HG02763 (cell line): ENCODE results near the gene ARL15.

ENCODE experiments used
- ATAC-seq: cut with Tn5 transposase; IDR thresholded peaks from one replicate; pipeline ENCODE4 v1.9.1; 2021; ENCODE audit warnings: mild to moderate bottlenecking, moderate library complexity; ENCODE audit not compliant: unreplicated experiment

ARL15 gene

DNA sequence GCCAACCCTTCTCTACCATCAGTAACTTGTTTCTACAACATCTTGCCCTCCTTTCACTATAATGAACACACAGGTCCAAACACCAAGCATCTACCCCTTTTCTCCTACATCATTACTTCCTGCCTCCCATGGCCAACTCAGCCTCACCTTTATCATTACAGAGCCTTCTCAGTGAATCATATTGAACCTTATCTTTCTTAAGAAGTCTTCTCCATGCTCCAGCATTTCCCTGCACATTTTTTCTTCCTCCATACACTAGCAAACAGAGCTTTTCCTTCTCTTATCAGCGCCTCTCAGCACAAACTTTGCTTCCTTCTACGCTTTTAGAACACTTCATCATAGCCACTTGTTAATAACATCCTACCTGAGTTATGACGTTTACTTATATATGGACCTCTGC is 148.2 kb downstream of the ARL15 start:
- ATAC-seq: no peak

DNA sequence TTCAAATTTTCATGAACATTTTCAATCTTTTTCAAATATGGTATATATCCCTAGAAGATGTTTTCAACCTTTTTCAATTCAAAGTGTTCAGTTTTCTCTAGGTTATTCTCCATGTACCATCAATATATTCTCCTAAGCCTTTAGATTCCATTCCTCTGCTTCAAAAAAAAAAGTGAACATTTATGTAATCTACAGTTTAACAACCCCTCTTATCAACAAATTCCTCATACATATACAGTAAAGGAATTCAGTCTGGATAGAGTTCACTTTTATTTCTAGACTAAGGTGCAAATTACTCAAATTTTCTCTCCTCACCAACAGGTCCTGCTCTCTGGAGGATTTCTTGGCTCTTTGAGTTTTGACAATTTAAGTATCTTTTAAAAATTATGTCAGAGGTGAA is 150.0 kb downstream of the ARL15 start:
- ATAC-seq: no peak

DNA sequence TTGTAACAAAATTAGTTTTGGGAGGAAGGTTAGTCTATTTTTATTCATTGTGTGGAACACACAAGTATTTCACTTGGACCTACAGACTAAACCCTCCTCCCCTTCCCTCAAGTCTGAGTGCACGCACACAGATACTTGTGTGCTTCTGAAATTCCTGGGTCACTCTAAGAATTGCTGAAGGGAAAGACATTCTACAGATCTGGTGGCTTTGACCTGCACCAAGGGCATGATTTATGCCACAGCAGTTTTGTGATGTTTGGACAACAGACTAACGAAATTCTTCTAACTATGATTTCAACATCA is 150.5 kb downstream of the ARL15 start:
- ATAC-seq: no peak

DNA sequence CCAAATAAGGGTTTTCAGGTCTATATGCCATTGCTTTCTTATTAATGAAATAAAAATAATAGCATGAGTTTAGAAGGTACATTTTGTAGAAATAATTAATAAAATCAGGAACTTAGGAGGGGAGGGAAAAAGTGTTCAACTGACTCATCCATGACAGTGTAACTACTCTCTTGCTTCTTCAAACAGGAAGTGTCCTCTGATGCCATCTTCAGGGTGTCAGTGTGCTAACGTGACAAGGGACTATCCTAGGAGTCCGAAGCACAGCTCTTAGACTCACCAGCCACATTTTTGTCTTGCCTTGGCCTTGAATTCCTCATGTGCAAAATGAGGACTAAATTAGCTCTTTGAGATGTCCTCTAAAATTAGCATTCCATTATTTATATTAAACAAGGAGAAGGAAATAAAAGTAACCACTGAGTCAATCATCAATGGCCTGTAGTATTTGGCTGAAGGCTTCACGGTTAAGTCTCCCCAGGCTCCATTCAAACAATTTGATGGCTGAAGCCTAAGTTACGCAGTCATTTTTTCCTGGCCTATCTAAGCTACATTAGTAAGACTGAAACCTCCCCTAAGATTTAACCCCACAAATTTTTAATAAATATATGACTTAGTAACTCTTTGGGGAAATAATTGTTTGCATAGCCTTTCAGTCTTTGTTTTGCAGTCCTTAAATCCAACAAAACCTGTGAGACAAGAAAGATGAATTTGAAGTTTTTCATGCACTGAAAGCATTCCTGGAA is 151.1 kb downstream of the ARL15 start:
- ATAC-seq: no peak

DNA sequence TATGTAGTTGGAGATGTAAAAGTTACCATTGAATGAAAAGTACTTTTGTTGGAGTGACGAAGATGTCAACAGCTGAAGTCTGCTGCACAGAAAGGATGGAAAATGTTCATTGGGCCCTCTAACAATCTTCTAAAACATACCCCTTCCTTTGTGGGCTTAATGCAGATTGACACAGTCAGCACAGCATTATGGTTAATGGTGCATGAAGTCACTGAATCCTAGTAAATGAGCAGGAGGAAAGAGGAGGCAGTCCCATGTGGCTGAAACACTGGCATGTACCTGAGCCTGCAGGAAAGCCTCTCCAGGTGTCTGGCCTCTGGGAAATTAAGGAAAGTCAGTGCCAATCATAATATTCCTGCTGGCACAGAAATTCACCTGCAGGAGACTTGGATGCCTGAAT is 153.8 kb downstream of the ARL15 start:
- ATAC-seq: no peak

DNA sequence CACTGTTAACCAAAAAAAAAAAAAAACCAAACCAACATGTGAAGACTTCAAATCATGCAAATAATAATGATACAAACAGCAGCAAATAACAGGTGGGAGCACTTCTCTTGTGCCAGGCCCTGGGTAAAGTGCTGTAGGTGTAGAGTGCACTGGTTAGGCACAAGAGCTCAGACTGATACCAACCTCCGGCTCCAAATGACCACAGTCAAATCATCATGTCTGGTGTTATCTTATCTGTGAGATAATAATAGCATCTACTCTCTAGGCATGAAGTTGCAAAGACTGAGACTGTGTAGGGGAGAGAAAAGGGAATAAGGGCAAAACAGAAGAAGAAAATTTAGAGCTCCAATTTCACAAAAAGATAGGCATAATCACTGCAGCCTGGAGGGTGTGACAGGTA is 159.5 kb downstream of the ARL15 start:
- ATAC-seq: no peak

DNA sequence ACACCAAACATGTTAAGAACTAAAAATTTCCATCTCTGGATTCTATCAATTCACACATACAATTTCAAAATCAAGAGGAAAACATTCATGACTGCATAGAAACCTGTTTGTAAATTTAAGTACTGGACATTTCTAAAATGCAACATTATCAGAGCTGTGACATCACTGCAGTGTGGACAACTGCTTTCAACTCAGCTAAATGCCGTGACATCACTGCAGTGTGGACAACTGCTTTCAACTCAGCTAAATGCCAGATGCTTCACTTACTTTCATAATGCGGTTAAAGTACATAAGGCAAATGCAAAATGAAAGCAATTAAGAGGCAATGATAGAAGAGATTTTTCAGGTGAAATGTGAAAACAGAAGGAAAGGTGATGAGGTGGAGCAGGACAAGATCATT is 161.5 kb downstream of the ARL15 start:
- ATAC-seq: no peak

- no peak for ATAC-seq
Measured at GRCh38 chr5:54148067-54148845, 162.1 kb downstream of the ARL15 start.

GRCh38 chr5:54146916-54147315 is 163.5 kb downstream of the ARL15 start:
- no peak for ATAC-seq

- ATAC-seq: no peak
Measured at GRCh38 chr5:54146390-54146789, 164.0 kb downstream of the ARL15 start.

- no peak for ATAC-seq
Measured at GRCh38 chr5:54140247-54140840, 170.0 kb downstream of the ARL15 start.

GRCh38 chr5:54136516-54137440 is 173.6 kb downstream of the ARL15 start:
- no peak for ATAC-seq

DNA sequence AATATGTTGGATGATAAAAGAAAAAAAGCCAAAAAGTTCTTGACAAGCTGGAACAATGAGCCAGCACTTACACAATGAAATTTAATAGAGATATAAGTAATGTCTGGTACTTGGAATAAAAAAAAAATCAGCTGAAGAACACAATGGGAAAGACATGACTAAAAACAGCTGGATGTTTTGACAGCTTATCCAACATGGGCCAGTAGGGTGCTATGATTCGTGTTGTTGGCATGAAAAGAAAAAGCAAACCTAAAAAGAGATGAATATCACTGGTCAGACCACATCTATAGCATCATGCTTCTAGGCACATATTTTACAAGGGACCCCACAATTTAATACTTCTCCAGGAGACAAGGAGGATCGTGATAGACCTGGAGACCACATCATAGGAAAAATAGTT is 175.3 kb downstream of the ARL15 start:
- no peak for ATAC-seq

GRCh38 chr5:54133917-54134316 is 176.5 kb downstream of the ARL15 start:
- ATAC-seq: no peak

DNA sequence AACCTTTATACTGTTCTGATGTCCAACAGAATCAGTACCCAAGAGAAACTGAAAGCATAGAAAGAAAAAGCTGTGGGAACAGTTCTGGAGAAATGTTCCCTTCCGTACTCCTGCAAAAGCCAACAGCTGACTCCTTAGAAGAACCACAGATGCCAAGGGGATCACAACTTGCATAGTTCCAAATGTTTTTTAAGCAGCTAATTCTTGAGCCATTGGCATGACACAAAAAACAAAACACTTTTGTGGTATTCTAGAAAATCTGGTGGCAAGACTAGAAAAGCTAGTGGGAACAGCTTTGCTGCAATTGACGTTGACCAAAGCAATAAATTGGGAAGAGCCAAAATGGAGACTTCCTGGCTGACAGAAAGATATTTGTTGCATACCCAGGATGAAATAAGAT is 189.9 kb downstream of the ARL15 start:
- ATAC-seq: no peak

DNA sequence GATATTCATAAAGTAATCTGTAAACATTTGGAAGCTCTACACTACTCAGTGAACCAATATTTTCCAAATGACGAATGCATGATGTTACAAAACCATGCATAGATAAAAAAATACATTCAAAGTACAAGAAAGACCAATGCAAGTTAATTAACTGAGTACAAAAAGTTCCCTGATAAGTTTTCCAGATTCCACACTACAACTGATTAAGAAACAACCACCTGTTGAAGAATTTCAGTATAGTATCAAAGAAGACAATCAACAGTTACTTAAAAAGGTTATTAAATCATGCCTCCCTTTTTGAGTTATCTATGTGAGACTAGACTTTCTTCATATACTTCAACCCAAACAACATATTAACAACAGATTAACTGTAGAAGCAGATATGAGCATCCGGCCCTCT is 192.4 kb downstream of the ARL15 start:
- no peak for ATAC-seq

DNA sequence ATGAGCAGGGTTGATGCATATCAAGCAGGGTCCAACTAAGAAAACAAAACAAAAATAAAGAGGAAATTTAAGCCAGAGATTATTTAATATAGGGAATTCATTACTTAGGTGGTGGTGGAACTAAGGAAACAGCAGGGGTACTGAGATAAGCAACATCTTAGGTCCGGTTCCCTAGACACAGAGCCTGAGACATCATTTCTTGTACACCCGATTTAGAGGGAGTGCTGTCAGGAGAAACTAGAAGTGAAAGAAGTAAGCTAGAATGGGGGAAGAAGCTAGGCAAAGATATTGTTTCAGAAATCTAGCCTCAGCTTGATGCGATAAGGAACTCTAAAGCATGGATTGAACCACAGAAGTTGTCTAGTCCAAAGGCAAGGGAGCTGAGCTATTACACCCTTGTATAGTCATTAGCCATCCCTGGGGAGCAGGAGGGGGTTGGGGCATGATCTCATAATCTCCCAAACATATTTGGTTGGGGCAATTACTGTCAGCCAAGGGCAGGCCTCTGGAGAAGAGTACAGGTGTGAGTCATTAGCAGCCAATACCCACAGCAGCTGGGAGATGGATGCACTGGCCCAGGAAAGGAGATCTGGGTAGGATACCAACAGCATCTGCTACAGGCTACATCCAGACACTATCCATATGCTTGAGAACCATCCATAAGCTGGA is 194.5 kb downstream of the ARL15 start:
- ATAC-seq: no peak

- ATAC-seq: no peak
Measured at GRCh38 chr5:54113060-54113459, 197.3 kb downstream of the ARL15 start.

DNA sequence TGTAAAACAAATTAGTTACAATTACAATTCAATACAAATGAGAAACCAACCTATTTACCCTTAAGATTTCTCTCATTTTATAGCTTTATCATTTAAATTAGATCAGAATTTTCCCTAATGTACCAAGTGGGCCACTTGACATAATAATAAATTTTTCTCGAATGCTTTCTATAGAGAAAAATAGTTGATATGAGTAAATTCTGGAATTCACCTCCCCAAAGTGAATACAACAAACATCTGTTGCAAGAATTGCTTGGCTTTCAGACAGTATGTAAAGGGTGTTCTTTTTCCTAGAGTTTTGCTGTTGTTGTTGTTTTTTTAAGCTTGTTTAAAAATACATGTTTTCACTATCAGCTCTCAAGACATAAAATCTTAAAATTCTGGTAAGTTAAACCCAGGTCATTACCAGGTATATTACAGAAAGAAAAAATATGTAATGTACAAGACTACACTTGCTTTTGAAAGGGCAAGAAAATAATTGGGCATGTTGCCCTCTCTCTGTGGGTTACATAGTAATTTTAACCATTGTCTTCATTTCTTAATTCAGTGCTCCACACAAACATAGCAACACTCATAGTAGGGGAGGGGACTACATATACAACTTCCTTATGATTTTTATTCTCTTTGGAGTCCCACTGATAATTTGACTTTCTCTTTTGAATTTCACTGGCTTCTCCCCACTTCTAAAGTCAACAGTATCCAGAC is 200.6 kb downstream of the ARL15 start:
- ATAC-seq: no peak

DNA sequence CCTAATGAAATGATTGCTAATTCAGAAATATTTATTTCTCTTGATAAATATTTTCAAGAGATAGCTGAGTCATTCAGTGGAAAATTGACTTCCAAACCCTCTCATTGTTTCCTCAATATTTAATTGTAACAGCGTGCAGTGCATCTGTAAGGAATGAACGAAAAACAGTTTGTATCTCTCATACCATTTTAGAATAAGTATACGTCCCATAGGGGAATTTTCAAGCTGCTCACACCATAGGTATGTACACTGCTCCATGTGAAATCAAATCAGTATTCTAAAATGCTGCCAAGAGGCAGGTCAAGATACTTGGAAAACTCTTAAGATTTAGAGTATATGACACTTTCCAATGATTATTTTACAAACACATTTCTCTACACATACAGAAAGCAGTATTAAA is 202.2 kb downstream of the ARL15 start:
- no peak for ATAC-seq
